ENCODE data around the gene C1QTNF8.

DNA sequence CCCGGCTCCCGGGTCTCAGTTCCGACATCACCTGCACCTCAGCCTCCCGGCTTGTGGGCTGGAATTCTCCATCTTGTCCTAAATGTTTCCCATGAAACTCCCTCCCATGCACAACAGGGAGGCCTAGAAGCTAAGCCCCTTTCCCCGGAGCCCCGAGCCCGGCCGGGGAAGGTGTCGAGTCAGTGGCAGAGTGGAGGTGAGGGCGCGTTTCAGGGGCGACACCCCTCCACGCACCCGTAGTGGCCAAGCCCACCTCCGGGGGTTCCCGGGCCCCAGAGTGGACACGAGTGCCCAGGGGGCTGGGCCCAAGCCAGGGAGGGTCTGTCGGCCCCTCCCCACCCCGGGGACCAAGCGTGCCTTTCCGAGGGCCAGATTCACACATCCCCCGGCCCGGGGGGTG, 25.0 kb upstream of the C1QTNF8 start:
- TF ChIP-seq, protein P1, sequence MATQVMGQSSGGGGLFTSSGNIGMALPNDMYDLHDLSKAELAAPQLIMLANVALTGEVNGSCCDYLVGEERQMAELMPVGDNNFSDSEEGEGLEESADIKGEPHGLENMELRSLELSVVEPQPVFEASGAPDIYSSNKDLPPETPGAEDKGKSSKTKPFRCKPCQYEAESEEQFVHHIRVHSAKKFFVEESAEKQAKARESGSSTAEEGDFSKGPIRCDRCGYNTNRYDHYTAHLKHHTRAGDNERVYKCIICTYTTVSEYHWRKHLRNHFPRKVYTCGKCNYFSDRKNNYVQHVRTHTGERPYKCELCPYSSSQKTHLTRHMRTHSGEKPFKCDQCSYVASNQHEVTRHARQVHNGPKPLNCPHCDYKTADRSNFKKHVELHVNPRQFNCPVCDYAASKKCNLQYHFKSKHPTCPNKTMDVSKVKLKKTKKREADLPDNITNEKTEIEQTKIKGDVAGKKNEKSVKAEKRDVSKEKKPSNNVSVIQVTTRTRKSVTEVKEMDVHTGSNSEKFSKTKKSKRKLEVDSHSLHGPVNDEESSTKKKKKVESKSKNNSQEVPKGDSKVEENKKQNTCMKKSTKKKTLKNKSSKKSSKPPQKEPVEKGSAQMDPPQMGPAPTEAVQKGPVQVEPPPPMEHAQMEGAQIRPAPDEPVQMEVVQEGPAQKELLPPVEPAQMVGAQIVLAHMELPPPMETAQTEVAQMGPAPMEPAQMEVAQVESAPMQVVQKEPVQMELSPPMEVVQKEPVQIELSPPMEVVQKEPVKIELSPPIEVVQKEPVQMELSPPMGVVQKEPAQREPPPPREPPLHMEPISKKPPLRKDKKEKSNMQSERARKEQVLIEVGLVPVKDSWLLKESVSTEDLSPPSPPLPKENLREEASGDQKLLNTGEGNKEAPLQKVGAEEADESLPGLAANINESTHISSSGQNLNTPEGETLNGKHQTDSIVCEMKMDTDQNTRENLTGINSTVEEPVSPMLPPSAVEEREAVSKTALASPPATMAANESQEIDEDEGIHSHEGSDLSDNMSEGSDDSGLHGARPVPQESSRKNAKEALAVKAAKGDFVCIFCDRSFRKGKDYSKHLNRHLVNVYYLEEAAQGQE (IDR thresholded peaks at IDR 0.05; ENCODE audit: low read depth) = no peak
- TF ChIP-seq POLR2A (IDR thresholded peaks at IDR 0.05; ENCODE audit: borderline replicate concordance, extremely low read depth, insufficient read depth, insufficient read length) = no peak
